Activated T-helper 1 cell treated with anti-CD3 and anti-CD28 coated beads, Interleukin-2, amount 50 U/mL, for 16 hours (primary cell): ENCODE measurements around the gene GOLGA6C.
"Not testable (repeated sequence)": the region's sequence is repeated elsewhere in the genome, so short reads cannot be mapped to it uniquely, and the experiment has no call there.

ENCODE experiments used
- DNase-seq, 2 donors: peaks; one replicate each; pipeline ENCODE4 v3.0.0-alpha.2; 2020; ENCODE audit warnings: low read depth in 1 of 2, low spot score in 1 of 2

GOLGA6C gene

GRCh38 chr15:75227112-75227511, 31.0 kb upstream of the GOLGA6C start:
- not testable (repeated sequence) for DNase-seq

- no peak for DNase-seq
These were observed 30.4 kb upstream of the GOLGA6C start for GRCh38 chr15:75227663-75228280.

- DNase-seq, result no peak
These were observed 29.3 kb upstream of the GOLGA6C start for GRCh38 chr15:75228787-75229186.

- no peak for DNase-seq
These were observed 28.7 kb upstream of the GOLGA6C start for GRCh38 chr15:75229191-75230015.

- no peak for DNase-seq
These were observed 28.2 kb upstream of the GOLGA6C start for GRCh38 chr15:75230016-75230343.

- DNase-seq, result no peak
These were observed 27.4 kb upstream of the GOLGA6C start for GRCh38 chr15:75230551-75231371.

- DNase-seq, result no peak
These were observed 26.3 kb upstream of the GOLGA6C start for GRCh38 chr15:75231836-75232235.

GRCh38 chr15:75232252-75232813, 25.8 kb upstream of the GOLGA6C start:
- DNase-seq, result no peak

GRCh38 chr15:75232826-75233503, 25.2 kb upstream of the GOLGA6C start:
- no peak for DNase-seq

- no peak for DNase-seq
These were observed 24.5 kb upstream of the GOLGA6C start for GRCh38 chr15:75233504-75234190.

GRCh38 chr15:75234191-75234810, 23.8 kb upstream of the GOLGA6C start:
- DNase-seq, result no peak

GRCh38 chr15:75235051-75235673, 23.0 kb upstream of the GOLGA6C start:
- no peak for DNase-seq

GRCh38 chr15:75235760-75236729, 22.1 kb upstream of the GOLGA6C start:
- DNase-seq, result no peak

- DNase-seq, result no peak
These were observed 20.7 kb upstream of the GOLGA6C start for GRCh38 chr15:75237316-75237982.

- no peak for DNase-seq
These were observed 20.0 kb upstream of the GOLGA6C start for GRCh38 chr15:75238150-75238549.

GRCh38 chr15:75245741-75246140, 12.4 kb upstream of the GOLGA6C start:
- not testable (repeated sequence) for DNase-seq

GRCh38 chr15:75248991-75249390, 9.1 kb upstream of the GOLGA6C start:
- not testable (repeated sequence) for DNase-seq

- DNase-seq, result no peak
These were observed 8.4 kb upstream of the GOLGA6C start for GRCh38 chr15:75249726-75250125.
